OCI-LY3 (cell line): ENCODE measurements around the gene ZC3H4.

Experiments
- EZH2phosphoT487 ChIP-seq: fragments of 200-600 bp; shearing (Covaris generic); IDR thresholded peaks from 2 replicates; pipeline ENCODE4 v1.6.1; 2018; ENCODE audit warnings: antibody characterized with exemption, mixed run types, low read depth
- TF ChIP-seq, protein P1 (sequence below): fragments of 200-600, 300-600 bp; sonication (generic); IDR thresholded peaks from 2 replicates; pipeline ENCODE4 v1.5.1; 2014; ENCODE audit warnings: antibody characterized with exemption, low read length, low read depth

DNA sequence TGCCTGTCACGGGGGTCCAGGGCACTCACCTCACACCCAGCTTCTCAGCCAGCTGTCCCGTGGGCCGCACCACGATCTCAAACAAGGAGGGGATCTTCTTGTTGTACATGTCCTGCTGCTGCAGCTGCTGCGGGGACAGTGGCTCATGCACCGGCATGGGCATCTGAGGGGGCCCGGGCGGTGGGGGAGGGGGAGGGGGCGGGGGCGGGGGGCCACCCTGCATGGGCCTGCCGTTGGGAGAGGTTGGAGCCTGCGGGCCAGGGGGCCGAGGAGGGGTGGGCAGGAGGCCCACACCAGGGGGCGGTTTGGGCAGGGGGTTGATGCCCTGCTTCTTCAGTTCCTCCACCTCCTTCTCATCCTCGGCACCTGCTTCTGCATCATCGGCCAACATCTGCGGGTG, 41.3 kb downstream of the ZC3H4 start:
- TF ChIP-seq, protein P1, sequence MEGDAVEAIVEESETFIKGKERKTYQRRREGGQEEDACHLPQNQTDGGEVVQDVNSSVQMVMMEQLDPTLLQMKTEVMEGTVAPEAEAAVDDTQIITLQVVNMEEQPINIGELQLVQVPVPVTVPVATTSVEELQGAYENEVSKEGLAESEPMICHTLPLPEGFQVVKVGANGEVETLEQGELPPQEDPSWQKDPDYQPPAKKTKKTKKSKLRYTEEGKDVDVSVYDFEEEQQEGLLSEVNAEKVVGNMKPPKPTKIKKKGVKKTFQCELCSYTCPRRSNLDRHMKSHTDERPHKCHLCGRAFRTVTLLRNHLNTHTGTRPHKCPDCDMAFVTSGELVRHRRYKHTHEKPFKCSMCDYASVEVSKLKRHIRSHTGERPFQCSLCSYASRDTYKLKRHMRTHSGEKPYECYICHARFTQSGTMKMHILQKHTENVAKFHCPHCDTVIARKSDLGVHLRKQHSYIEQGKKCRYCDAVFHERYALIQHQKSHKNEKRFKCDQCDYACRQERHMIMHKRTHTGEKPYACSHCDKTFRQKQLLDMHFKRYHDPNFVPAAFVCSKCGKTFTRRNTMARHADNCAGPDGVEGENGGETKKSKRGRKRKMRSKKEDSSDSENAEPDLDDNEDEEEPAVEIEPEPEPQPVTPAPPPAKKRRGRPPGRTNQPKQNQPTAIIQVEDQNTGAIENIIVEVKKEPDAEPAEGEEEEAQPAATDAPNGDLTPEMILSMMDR = no peak
- no peak for TF ChIP-seq EZH2phosphoT487
